Mesothelial cell of epicardium (in vitro differentiated cells): ENCODE data around the gene ZNF275. TPM values are rescaled to one million over a fixed set of nuclear protein-coding genes. Genes with fewer than 3 reads are reported as not detected.

Experiments
- DNase-seq, 2 experiments: peaks; one replicate each; pipeline ENCODE4 v3.0.0; 2021; ENCODE audit warnings: low spot score in 2 of 2; ENCODE audit not compliant: unreplicated experiment in 2 of 2
- H3K27ac Mint-ChIP-seq: 2 replicates; pipeline ENCODE4 v1.8.0; 2021; ENCODE audit warnings: mixed read lengths
- H3K27me3 Mint-ChIP-seq: 2 replicates; pipeline ENCODE4 v1.8.0; 2021; ENCODE audit warnings: low read depth, mixed read lengths
- H3K36me3 Mint-ChIP-seq: 2 replicates; pipeline ENCODE4 v1.8.0; 2021; ENCODE audit warnings: mixed read lengths
- H3K4me1 Mint-ChIP-seq: 2 replicates; pipeline ENCODE4 v1.8.0; 2021; ENCODE audit warnings: mixed read lengths
- H3K4me3 Mint-ChIP-seq: 2 replicates; pipeline ENCODE4 v1.8.0; 2021; ENCODE audit warnings: mild to moderate bottlenecking, moderate library complexity, mixed read lengths
- H3K9me3 Mint-ChIP-seq: 2 replicates; pipeline ENCODE4 v1.8.0; 2021; ENCODE audit warnings: mixed read lengths
- CTCF ChIP-seq: fragments of 200-600 bp; sonication (generic); IDR thresholded peaks from one replicate; pipeline ENCODE4 v1.5.0; 2021; ENCODE audit warnings: antibody characterized with exemption; ENCODE audit not compliant: unreplicated experiment
- total RNA-seq: library from RNA; stranded (reverse); gene quantifications from 3 replicates; pipeline ENCODE4 v1.2.1, GENCODE V29; 2021

The ZNF275 gene
- total RNA-seq, 1 donor from 2014 or later = 17.5 TPM

GRCh38 chrX:153321381-153322124 is 12.4 kb upstream of the ZNF275 start, which contains the start of gene PNMA6F:
TSS of gene PNMA6F (minus strand) at chrX:153321767. CDS start at chrX:153320674, 1,093 bp downstream.
- no peak for DNase-seq
- H3K27ac Mint-ChIP-seq = no peak within 1 kb of the TSS
- H3K4me3 Mint-ChIP-seq = no peak within 1 kb of the TSS

GRCh38 chrX:153327561-153327960 is 6.4 kb upstream of the ZNF275 start:
- Mint-ChIP-seq H3K36me3 (no peaks in the 10 kb centered on the region), H3K9me3 (peaks cover 61% of the 10 kb centered on the region), H3K4me1 (no peaks in the 10 kb centered on the region), H3K4me3 (no peak overlapping the region), H3K27ac (no peak overlapping the region), H3K27me3 (peaks cover 60% of the 10 kb centered on the region)
- no peak for TF ChIP-seq CTCF
- DNase-seq = no peak

More at GRCh38 chrX:153321381-153322124, 12.4 kb upstream of the ZNF275 start, which contains the start of gene PNMA6F:
- no peak for TF ChIP-seq CTCF
- H3K4me1 Mint-ChIP-seq = peaks cover 2% of the 10 kb centered on the region
- no peaks in the 10 kb centered on the region for H3K36me3 Mint-ChIP-seq
- peaks cover 33% of the 10 kb centered on the region for H3K9me3 Mint-ChIP-seq
- H3K27me3 Mint-ChIP-seq = peaks cover 43% of the 10 kb centered on the region

DNA sequence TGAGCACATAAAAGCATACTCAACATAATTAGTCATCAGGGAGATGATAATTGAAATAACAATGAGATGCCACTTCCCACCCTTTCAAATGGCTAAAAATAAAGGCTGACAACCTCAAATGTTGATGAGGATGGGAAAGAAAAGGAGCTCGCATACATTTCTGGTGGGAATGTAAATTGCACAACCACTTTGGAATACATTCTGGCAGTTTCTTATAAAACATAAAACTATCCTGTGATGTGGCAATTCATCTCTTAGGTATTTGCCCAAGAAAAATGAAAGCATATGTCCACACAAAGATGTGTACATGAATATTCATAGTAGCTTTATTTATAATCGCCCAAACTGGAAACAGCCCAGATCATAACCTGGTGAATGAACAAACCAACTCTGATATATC is 687 bp upstream of the ZNF275 start:
- Mint-ChIP-seq H3K36me3 (peaks cover 6% of the 10 kb centered on the region), H3K4me3 (peak overlapping the region; percentile 68), H3K27ac (no peak overlapping the region), H3K4me1 (peaks cover 10% of the 10 kb centered on the region), H3K9me3 (peaks cover 27% of the 10 kb centered on the region), H3K27me3 (peaks cover 25% of the 10 kb centered on the region)
- no peak for TF ChIP-seq CTCF
- no peak for DNase-seq

GRCh38 chrX:153334654-153335295 is 822 bp downstream of the ZNF275 start:
- peaks cover 10% of the 10 kb centered on the region for H3K4me1 Mint-ChIP-seq

More at GRCh38 chrX:153334654-153335295, 822 bp downstream of the ZNF275 start:
- Mint-ChIP-seq H3K27me3 (peaks cover 18% of the 10 kb centered on the region), H3K36me3 (peaks cover 14% of the 10 kb centered on the region), H3K4me3 (peak overlapping the region; percentile 78), H3K27ac (peak overlapping the region; percentile 67), H3K9me3 (peaks cover 26% of the 10 kb centered on the region)
- TF ChIP-seq CTCF = no peak
- no peak for DNase-seq
